Smooth muscle cell (in vitro differentiated cells): ENCODE data around the gene LBH. TPM values are rescaled to one million over a fixed set of nuclear protein-coding genes. Genes with fewer than 3 reads are reported as not detected.

Experiments used
- DNase-seq: peaks from one replicate; lab custom pipeline; 2025; ENCODE audit not compliant: unreplicated experiment; lab: John Stamatoyannopoulos, UW
- H2AFZ ChIP-seq: fragments of 200-600 bp; sonication (generic); 2 replicates; pipeline ENCODE4 v1.6.0; 2016; ENCODE audit warnings: antibody characterized with exemption, low read depth, mild to moderate bottlenecking
- H3F3A ChIP-seq: fragments of 200-600 bp; sonication (generic); 2 replicates; pipeline ENCODE4 v1.6.0; 2017; ENCODE audit warnings: antibody characterized with exemption, low read depth
- H3K27ac ChIP-seq: fragments of 200-600 bp; sonication (generic); 2 replicates; pipeline ENCODE4 v1.5.1; 2016; ENCODE audit warnings: low read depth, mild to moderate bottlenecking
- H3K27me3 ChIP-seq: fragments of 200-600 bp; sonication (generic); 2 replicates; pipeline ENCODE4 v1.6.1; 2016; ENCODE audit warnings: low read depth, mild to moderate bottlenecking
- H3K36me3 ChIP-seq: fragments of 200-600 bp; sonication (generic); 2 replicates; pipeline ENCODE4 v1.5.1; 2016; ENCODE audit warnings: low read depth
- H3K4me1 ChIP-seq: fragments of 200-600 bp; sonication (generic); 2 replicates; pipeline ENCODE4 v1.5.1; 2016; ENCODE audit warnings: low read depth
- H3K4me2 ChIP-seq: fragments of 200-600 bp; sonication (generic); 2 replicates; pipeline ENCODE4 v1.6.0; 2016; ENCODE audit warnings: mild to moderate bottlenecking
- H3K4me3 ChIP-seq: fragments of 200-600 bp; sonication (generic); 2 replicates; pipeline ENCODE4 v1.5.1; 2016; ENCODE audit warnings: mild to moderate bottlenecking
- H3K79me2 ChIP-seq: fragments of 200-600 bp; sonication (generic); 2 replicates; pipeline ENCODE4 v1.6.0; 2016; ENCODE audit warnings: low read depth, mild to moderate bottlenecking
- H3K9ac ChIP-seq: fragments of 200-600 bp; sonication (generic); 2 replicates; pipeline ENCODE4 v1.6.0; 2016; ENCODE audit warnings: low read depth
- H3K9me3 ChIP-seq: fragments of 200-600 bp; sonication (generic); replicated peaks from 2 replicates; pipeline ENCODE4 v1.5.1; 2016; ENCODE audit warnings: low read depth
- H4K20me1 ChIP-seq: fragments of 200-600 bp; sonication (generic); 2 replicates; pipeline ENCODE4 v1.6.0; 2016; ENCODE audit warnings: low read depth
- CTCF ChIP-seq: fragments of 200-600 bp; sonication (generic); IDR thresholded peaks from 2 replicates; pipeline ENCODE4 v1.5.1; 2017; ENCODE audit warnings: borderline replicate concordance, mild to moderate bottlenecking, antibody characterized with exemption; ENCODE audit not compliant: insufficient read depth, poor library complexity, severe bottlenecking
- WGBS: methylation state at CpG from one replicate; pipeline ENCODE4 v1.1.7; 2016; ENCODE audit warnings: low lambda C conversion rate; 5-methylcytosine and 5-hydroxymethylcytosine counted together
- polyA plus RNA-seq: library from polyadenylated mRNA; unstranded; fragments of >200 nt; fragmentation: Nextera tagmentation; extraction: Ambion mirVana; gene quantifications from 2 replicates; pipeline ENCODE4 v1.2.1, GENCODE V29; 2016
- total RNA-seq: library from RNA; depleted of rRNA; stranded (reverse); fragments of >200 nt; gene quantifications from 2 replicates; pipeline ENCODE4 v1.2.3, GENCODE V29; 2014

LBH gene
- total RNA-seq = 31.0 and 48.1 TPM in 2 replicates
- 33.9 and 35.2 TPM in 2 replicates for polyA plus RNA-seq

GRCh38 chr2:30231212-30231995, at the start of gene LBH:
Gene LBH, plus strand, starts transcription at chr2:30231534. Its CDS starts 205 bp downstream, at chr2:30231739.
- peak; percentile 90 for DNase-seq
- H3K9me3 ChIP-seq = no peaks in the 10 kb centered on the region
- under 1% methylated on average over 80 of the region's 92 CpGs for WGBS

GRCh38 chr2:30184035-30184434, 47.3 kb upstream of the LBH start:
- Histone ChIP-seq H3K4me1 (no peaks in the 10 kb centered on the region), H3K4me2 (no peak overlapping the region), H3K79me2 (no peaks in the 10 kb centered on the region), H3K36me3 (no peaks in the 10 kb centered on the region), H4K20me1 (no peaks in the 10 kb centered on the region), H3K9me3 (no peaks in the 10 kb centered on the region), H3K27me3 (no peaks in the 10 kb centered on the region), H3K9ac (no peak overlapping the region), H3F3A (no peaks in the 10 kb centered on the region), H2AFZ (no peak overlapping the region), H3K4me3 (no peak overlapping the region), H3K27ac (no peak overlapping the region)
- no peak for DNase-seq
- 90% methylated on average over 5 of the region's 5 CpGs for WGBS
- no peak for TF ChIP-seq CTCF

More at GRCh38 chr2:30231212-30231995, at the start of gene LBH:
- peak within 1 kb of the TSS; percentile 86 for H3K9ac ChIP-seq
- H3K4me3 ChIP-seq = peak within 1 kb of the TSS; percentile 93
- peaks cover 38% of the 10 kb centered on the region for H4K20me1 ChIP-seq
- H3K27me3 ChIP-seq = no peaks in the 10 kb centered on the region
- H3K79me2 ChIP-seq = peaks cover 36% of the 10 kb centered on the region
- no peak for TF ChIP-seq CTCF
- peak within 1 kb of the TSS; percentile 80 for H3K27ac ChIP-seq
- peak within 1 kb of the TSS; percentile 96 for H2AFZ ChIP-seq
- H3K4me2 ChIP-seq = peak within 1 kb of the TSS; percentile 98
- peaks cover 19% of the 10 kb centered on the region for H3K4me1 ChIP-seq
- H3F3A ChIP-seq = peaks cover 10% of the 10 kb centered on the region
- H3K36me3 ChIP-seq = no peaks in the 10 kb centered on the region

- DNase-seq = no peak
- Histone ChIP-seq H3K9ac (no peak overlapping the region), H3K27me3 (no peaks in the 10 kb centered on the region), H3K79me2 (no peaks in the 10 kb centered on the region), H3K4me1 (no peaks in the 10 kb centered on the region), H3K27ac (no peak overlapping the region), H3K4me2 (no peak overlapping the region), H2AFZ (no peak overlapping the region), H3F3A (no peaks in the 10 kb centered on the region), H4K20me1 (no peaks in the 10 kb centered on the region), H3K36me3 (no peaks in the 10 kb centered on the region), H3K4me3 (no peak overlapping the region), H3K9me3 (no peaks in the 10 kb centered on the region)
- WGBS = 69% methylated on average over 4 of the region's 4 CpGs
- TF ChIP-seq CTCF = no peak
These were observed 46.2 kb upstream of the LBH start for GRCh38 chr2:30185178-30185577.
